ENCODE results near the gene SMARCC1.

The SMARCC1 gene

DNA sequence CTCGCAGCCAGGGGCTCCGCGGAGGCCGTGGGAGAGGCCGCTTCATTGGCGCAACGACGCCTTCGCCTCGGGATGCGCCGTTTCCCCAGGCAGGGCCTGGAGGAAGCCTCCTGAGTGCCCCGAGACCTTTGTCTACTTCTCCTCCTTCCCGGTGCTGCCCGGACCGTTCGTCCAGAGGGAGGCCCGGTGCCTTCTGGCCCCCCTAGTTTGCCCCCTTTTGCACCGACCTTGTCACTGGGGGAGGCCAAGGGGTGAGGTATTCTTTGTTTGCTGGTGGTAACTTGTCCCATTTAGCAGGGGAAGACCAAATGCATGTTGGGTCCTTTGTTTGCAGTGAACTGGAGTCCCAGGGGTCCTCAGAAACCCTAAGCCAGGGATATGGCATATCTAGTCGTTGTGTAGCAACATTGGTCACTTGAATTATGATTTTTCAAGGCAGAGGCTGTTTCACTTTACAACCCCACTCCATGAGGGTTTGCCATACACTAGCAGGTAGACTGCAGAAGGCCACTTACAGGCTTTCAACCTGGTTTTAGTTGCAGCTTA, 21.9 kb upstream of the SMARCC1 start:
- TF ChIP-seq, protein P1, sequence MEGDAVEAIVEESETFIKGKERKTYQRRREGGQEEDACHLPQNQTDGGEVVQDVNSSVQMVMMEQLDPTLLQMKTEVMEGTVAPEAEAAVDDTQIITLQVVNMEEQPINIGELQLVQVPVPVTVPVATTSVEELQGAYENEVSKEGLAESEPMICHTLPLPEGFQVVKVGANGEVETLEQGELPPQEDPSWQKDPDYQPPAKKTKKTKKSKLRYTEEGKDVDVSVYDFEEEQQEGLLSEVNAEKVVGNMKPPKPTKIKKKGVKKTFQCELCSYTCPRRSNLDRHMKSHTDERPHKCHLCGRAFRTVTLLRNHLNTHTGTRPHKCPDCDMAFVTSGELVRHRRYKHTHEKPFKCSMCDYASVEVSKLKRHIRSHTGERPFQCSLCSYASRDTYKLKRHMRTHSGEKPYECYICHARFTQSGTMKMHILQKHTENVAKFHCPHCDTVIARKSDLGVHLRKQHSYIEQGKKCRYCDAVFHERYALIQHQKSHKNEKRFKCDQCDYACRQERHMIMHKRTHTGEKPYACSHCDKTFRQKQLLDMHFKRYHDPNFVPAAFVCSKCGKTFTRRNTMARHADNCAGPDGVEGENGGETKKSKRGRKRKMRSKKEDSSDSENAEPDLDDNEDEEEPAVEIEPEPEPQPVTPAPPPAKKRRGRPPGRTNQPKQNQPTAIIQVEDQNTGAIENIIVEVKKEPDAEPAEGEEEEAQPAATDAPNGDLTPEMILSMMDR (conservative IDR thresholded peaks at IDR 0.05; ENCODE audit: low read depth, low read length): no peak
- peak; percentile 19 for DNase-seq (ENCODE audit: low read depth)
- H3K4me3 ChIP-seq (ENCODE audit: low read depth, low read length): peak overlapping the region; percentile 82

DNA sequence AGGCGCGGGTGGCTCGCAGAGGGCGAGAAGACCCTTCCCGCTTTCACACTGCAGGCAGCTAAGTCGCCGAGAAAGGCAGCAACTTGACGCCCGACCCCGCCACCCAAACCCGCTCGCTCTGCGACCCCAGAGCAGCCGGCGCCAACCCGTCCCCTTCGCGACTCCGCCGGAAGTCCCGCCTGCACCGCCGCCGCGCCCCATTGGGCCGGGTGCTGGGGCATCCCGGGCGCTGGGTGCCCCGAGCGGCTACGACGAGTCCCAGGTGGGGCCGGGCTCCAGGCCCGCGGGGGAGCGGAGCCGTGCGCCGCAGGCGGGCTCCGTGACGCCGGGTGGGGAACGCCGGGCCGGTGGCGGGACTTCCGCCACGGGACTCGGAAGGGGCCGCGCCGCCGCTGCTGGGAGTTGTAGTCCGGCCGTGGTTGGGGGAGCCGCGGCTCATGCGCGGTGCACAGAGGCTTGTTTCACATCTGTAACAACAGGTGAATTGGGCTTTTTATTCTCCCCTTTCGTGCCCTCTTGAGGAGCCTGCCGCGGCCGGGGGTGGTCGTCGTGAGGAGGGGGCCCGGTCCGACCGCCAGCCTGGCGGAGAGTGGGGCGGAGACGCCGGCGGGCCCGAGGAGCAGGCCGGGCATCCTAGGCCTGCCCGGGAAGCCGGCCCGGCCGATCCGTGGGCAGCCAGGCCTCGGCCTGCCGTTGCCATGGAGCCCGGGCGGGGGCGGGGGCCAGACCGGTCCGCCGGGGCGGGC, 21.2 kb upstream of the SMARCC1 start, which contains the start of gene DHX30:
Gene DHX30, plus strand, starts transcription at position 405 of the 746 bp plus-strand sequence. CDS start 7,546 bp downstream, outside the sequence.
- H3K4me3 ChIP-seq (ENCODE audit: low read depth, low read length): peak within 1 kb of the TSS; percentile 82
- DNase-seq (ENCODE audit: low read depth): peak; percentile 91
- TF ChIP-seq, protein P1 (conservative IDR thresholded peaks at IDR 0.05; ENCODE audit: low read depth, low read length): no peak

DNA sequence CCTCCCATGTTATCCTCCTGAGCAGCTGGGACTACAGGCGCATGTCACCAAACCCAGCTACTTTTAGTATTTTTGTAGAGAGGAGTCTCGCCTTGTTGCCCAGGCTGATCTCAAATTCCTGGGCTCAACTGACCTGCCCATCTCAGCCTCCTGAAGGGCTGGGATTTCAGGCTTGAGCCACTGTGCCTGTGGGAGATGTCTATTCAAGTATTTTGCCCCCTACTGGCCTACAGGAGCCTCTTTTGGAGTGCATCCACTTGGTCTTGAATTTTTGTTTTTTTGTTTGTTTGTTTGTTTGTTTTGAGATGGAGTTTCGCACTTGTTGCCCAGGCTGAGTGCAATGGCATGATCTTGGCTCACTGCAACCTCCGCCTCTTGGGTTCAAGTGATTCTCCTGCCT, 18.0 kb upstream of the SMARCC1 start:
- no peak overlapping the region for H3K4me3 ChIP-seq (ENCODE audit: low read depth, low read length)
- TF ChIP-seq, protein P1 (conservative IDR thresholded peaks at IDR 0.05; ENCODE audit: low read depth, low read length): peak; percentile 60
- peak; percentile 29 for DNase-seq (ENCODE audit: low read depth)

DNA sequence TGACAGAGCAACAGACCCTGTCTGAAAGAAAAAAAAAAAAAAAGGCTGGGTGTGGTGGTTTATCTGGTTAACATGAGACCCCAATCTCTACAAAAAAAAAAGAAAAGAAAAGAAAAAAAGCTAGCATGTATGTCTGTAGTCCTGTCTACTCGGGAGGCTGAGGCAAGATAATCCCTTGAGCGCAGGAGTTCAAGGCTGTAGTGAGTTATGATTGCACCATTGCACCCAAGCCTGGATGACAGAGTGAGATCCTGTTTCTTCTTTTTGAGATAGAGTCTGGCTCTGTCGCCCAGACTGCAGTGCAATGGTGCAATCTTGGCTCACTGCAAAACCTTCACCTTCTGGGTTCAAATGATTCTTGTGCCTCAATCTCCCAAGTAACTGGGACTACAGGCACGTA, 12.9 kb upstream of the SMARCC1 start:
- no peak overlapping the region for H3K4me3 ChIP-seq (ENCODE audit: low read depth, low read length)
- DNase-seq (ENCODE audit: low read depth): no peak
- TF ChIP-seq, protein P1 (conservative IDR thresholded peaks at IDR 0.05; ENCODE audit: low read depth, low read length): no peak

DNA sequence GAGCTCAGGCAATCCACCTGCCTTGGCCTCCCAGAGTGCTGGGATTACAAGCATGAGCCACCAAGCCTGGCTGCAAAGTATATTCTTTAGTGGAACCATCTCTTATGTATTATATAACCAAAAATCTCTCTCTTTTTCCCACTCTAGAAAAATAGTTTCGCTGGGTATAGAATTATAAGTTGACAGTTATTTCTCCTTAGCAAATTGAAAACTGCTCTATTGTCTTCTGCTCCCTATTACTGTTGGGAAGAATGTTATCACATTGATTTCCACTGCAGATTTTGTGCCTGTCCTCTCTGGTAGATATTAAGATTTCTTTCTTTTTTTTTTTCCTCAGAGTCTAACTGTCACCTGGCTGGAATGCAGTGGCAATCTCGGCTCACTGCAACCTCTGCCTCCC, 11.0 kb upstream of the SMARCC1 start:
- no peak for DNase-seq (ENCODE audit: low read depth)
- H3K4me3 ChIP-seq (ENCODE audit: low read depth, low read length): no peak overlapping the region
- TF ChIP-seq, protein P1 (conservative IDR thresholded peaks at IDR 0.05; ENCODE audit: low read depth, low read length): no peak

DNA sequence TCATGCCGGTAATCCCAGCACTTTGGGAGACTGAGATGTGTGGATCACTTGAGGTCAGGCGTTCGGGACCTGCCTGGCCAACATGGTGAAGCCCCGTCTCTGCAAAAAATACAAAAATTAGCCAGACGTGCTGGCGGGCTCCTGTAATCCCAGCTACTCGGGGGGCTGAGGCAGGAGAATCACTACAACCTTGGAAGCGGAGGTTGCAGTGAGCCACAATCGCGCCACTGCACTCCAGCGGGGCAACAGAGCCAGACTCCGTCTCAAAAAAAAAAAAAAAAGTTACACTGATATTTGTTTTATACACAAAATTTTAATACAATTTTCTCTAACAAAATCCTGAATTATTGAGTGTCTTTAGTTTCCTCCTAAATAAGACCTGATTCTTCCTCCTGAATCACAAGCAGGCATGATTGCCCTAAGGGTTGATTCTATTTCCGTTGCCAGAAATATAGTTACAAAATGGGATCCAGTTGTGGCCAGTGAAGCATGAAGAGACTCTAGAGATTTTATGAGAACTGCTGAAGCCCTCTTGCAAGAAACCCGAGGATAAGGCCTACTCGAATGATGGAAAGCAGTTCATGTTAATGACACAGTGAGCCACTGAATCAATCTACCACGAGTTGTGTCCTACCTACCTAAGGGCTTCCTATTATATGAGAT, 9.6 kb upstream of the SMARCC1 start:
- TF ChIP-seq, protein P1 (conservative IDR thresholded peaks at IDR 0.05; ENCODE audit: low read depth, low read length): no peak
- no peak overlapping the region for H3K4me3 ChIP-seq (ENCODE audit: low read depth, low read length)
- DNase-seq (ENCODE audit: low read depth): no peak

Data from choroid plexus epithelial cell (primary cell).